Activated CD8-positive, alpha-beta memory T cell treated with anti-CD3 and anti-CD28 coated beads, Interleukin-2, amount 50 U/mL, for 1 hour (primary cell): ENCODE data around the gene CISD3.

Experiments
- DNase-seq: peaks from one replicate; pipeline ENCODE4 v3.0.0-alpha.2; 2020; ENCODE audit errors: extremely low read depth

CISD3 gene

DNA sequence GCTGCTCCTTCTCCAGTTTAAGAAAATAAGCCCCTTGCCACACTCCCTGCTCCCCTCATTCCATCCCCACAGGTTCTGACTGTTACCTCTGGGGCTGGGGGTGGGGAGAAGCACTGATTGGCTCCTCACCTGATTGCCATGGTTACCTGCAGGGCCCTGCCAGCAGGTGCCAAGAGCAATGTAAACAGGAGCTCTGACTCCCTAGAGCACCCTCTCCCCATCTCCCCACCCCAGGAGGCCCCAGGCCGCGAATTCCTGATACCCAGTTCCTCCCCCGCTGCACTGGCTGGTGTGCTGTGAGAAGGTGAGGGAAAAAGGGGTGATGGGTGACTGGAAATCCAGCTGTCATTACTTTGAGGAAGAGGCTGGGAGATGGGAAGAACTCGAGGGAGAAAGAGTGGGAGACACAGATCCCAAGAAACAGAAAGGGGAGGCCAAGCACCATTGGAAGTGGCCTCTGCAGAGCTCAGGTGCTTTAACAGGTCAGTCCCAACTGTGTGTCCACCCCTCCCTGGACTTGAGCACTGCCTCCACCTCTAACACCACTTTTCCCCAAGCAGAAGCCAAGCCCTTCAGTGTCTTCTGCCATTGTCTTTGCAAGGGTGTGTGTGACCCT is 13.5 kb downstream of the CISD3 start:
- DNase-seq, result no peak

DNA sequence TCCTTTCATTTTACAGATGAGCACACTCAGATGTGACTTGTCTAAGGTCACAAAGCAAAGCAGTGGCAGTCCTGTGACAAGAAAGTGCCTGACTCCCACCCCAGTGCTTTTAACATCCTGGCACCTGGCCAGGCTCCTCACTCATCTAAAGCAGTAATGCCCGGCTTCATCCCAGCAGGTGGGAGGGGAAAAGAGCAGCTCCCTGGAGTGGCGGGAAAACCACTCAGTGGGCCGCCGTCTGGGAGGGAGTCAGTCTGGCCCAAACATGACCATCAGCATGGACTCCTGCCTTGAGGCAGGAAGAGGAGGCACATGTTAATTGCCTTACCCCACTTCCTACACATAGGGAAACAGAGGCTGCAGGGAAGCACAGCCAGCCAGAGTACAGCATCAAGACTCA is 15.4 kb downstream of the CISD3 start:
- DNase-seq, result no peak

DNA sequence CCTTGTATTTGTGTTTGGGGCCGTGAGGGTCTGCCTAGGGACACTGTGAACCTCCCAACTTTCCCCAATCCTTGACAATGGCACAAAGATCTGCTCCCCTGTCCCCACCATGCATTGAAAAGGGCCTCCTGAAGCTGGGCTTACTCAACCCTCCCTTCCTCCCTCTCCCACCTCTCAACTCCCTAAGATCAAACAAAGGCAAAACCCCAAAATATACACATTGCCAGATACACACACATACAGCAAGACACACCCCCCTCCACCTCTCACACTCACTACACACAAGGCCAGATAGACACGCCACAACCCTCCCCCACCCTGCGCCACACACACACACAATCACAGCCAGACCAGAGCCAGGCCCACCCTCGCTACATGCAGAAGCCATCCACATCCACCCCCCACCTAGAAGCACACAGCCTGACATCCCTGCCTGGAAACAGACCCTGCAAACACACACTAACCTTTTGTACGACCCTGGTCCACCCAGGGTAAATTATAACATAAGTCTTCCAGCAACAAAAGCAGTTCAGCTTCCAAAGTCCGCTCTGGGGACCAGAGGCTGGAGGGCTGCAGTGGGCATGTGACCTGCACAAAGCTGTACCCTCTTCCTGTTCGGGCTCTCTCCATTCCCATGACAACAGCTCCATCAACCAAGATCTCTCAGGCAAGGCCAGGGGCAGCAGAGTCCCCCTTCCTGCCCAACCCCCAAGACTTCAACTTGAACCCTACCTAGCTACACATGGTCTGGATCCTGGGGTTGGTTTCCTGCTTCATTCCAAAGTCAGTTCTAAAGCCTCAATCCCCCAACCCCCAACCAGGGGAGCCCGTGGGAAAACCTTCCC is 16.1 kb downstream of the CISD3 start:
- no peak for DNase-seq

- no peak for DNase-seq
Measured at GRCh38 chr17:38746849-38747462, 16.8 kb downstream of the CISD3 start.

DNA sequence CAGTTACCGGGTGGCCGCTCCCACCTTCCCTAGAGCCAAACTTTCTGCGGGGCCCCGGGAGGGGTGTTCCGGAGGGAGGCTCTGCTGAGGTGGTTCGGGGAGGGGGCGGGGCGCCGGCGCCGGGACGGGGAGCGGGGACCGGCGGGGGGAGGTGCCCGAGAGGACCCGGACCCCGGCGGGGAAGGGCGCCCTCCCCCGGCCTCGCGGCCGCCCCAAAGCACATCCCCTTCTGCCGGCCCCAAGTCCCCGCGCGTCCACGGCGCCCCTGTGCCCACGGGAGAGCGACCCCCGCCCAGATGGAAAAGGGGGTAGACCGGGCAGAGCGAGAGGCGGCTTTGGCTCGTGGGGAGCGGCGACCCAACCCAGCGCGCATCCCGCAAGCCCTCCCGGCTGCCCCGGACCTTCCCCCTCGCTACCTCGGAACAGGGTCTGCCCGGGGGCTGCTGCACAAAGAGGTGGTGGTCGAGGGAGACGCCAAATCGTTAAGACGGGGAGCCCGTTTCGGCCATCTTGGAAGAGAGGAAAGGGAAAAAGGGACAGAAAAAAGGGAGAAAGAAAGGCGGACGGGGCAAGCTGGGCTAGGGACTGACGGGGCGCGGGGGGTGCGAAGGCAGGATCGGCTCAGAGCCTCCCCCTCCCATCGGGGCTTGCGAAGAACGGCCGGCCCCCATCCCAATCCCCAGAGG is 17.5 kb downstream of the CISD3 start:
- no peak for DNase-seq

GRCh38 chr17:38748149-38748891 is 18.2 kb downstream of the CISD3 start, which contains the start of gene PCGF2:
PCGF2 (minus strand) TSS chr17:38748336; CDS start chr17:38740402, 7,934 bp downstream.
- no peak for DNase-seq

DNA sequence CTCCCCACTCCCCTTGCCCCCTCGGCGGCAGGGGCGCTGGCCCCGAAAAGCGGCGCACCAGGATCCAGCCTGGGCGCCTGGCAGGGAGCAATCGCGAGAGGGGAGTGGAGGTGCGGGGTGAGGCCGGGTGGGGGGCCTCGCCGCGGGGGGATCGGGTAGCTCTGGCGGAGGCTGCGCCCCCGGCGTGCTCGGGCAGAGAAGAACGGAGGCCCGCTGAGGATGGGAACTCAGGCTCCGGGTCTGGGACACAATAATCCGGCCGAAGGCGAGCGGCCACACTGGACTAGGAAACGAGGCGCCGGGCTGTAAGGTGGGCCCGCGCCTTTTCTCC is 18.7 kb downstream of the CISD3 start:
- no peak for DNase-seq

DNA sequence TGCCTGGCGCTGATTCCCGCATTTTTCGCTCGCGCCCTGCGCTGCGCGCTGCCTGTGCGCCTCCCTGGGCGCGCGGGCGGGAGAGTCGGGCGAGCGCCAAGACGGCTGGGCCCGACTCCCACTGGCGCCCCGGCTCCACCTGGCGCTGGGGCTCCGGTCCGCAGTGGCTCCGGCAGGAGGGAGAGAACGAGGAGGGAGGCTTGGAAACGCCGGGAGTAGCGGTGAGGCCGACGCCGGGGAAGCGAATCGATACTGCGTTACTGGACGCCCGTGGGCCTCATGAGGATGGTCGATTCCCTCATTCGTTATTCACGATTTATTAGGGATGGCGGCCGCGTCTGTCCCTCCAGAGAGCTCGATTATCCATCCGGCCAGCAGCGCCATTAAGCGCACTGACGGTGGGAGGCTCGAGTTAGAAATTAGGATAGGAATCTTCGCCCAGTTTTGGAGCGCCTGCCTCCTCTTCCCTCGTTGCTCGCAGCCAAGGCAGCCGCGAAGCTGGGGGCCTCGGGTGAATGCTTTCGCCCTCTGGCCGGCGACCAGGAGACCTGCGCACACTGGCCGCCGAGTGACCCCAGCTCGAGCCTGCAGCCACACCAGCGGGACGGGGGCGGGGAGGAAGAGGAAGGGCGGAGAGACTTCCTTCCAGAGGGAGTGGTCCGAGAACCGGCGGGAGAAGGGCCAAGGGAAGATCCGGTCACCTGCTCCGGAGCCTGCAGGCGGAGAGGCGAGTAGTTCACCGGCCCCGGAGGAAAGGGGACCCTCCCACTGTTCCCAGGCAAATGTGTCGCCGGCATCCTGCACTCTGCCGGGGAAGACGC is 19.3 kb downstream of the CISD3 start:
- no peak for DNase-seq

DNA sequence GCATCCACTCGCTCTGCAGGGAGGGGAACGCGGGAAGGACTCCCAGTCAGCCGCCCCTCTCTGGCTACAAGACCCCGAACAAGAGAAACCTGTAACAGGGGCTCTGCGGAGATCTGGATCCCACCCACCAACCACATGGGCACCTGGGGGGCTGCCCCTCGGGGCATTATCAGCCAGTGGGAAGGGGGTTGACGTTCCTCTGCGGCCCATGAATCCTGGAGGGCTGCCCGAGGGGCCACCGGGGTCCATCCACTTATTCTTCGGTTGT is 19.8 kb downstream of the CISD3 start:
- DNase-seq, result no peak

DNA sequence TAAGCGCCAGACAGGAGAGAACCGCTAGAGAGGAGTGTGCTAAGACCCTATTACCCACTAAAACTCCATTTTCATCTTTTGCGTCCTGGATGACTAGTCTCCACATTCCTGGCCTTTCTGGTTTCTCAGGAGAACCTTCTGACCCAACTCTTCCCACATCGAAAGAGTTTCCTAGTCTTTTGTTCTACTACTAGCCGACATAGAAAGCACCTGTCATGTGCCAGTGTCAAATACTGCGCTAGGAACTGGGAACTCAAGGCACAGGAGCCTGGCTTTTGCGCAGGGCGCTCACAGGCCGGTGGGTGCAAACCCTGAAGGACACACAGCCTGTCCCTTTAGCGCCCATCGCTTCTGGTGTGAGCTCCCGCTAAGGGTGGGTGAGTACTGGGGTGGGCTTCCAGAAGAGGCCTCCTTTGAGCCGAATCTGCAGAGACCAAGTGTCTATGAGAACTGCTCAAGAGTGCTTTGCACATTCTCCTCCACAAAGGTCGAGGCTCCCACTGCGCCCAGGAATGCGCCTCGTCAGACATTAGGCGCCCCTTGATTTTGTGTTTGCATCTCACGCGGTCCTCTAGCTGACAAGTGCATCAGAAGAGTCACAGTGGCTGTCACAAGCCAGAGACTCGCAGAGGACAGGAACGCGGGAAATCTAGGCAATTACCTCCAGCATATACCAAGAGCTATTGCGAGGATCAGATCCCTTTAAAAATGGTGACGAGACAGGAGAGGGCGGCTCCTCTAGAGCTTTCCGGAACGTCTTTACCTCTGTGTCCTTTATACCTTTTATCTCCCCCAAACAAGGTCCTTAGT is 20.4 kb downstream of the CISD3 start:
- no peak for DNase-seq

- no peak for DNase-seq
Measured at GRCh38 chr17:38751144-38751807, 21.1 kb downstream of the CISD3 start.

- DNase-seq, result peak; percentile 40
Measured at GRCh38 chr17:38751808-38752307, 21.7 kb downstream of the CISD3 start.

DNA sequence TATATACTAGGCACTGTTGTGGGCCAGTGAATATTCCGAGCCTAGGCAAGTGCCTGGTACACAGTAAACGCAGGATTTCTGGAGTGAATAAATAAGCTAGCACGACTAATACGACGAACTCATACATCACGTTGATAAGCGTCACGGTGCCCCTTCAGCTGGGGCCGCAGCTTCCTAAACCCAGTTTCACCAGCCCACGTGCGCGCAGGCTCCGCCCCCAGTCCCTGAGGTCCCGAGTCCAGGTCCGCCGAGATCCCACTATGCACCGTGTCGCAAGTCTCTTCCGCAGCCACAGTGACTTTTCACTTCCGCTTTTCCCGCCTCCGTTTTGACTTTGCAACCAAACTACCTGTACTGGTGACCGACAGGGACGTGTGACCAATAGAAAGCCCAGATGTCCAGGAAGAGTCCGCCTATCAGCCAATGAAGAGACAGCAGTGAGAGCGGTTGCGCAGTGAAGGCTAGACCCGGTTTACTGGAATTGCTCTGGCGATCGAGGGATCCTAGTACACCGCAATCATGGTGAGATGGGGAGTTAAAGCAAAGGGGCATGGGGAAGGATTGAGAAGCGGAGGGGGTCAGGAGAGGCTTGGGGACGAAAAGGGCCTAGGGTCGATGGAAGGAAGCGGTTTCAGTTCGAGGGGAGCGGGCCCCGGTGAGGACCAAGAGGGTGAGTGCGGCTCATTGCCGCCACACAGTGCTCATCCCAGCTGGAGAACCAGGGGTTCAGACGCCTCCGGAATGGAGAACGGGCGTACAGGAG is 22.3 kb downstream of the CISD3 start, which contains the start of gene PSMB3:
PSMB3 (plus strand) TSS at position 434 of the 763 bp plus-strand sequence; CDS start at position 520, 86 bp downstream.
- DNase-seq, result peak; percentile 94

- no peak for DNase-seq
Measured at GRCh38 chr17:38753071-38753506, 22.9 kb downstream of the CISD3 start.

- no peak for DNase-seq
Measured at GRCh38 chr17:38761612-38762011, 31.5 kb downstream of the CISD3 start.

DNA sequence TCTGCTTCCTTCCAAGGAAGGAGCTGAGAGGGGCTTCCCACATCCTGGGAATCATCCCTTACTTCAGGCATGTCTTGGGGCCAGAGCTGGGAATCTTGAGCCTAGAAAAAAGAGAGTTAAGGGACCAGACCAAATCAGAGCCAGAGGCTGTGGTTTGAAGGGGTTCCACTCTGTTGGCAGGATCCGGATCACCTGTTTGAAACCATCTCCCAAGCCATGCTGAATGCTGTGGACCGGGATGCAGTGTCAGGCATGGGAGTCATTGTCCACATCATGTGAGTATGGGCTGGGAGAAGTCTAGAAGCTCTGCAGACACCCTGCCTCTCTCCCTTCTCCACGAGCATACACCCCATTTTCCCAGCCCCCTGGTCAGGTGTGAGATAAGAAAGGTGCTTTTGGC is 32.1 kb downstream of the CISD3 start:
- no peak for DNase-seq

GRCh38 chr17:38766341-38766740 is 36.2 kb downstream of the CISD3 start:
- DNase-seq, result no peak

DNA sequence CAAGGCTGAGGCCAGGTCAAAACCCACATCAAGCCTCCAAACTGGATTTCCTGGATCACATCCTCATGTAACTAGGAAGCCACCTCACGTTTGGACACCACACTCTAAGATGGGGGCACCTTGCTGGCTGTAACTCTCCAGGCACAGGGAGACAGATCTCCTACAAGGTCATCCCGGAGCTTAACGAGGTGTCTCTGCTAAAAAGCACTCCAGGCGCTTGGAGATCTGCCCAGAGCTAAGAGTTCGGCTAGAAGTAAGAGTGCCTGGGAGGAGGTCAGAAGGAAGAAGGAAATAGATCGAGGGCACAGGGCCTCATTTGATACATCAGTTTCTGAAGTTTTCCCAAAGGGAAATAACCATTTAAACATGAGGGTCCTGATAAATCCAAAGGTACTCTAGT is 38.3 kb downstream of the CISD3 start:
- DNase-seq, result no peak

DNA sequence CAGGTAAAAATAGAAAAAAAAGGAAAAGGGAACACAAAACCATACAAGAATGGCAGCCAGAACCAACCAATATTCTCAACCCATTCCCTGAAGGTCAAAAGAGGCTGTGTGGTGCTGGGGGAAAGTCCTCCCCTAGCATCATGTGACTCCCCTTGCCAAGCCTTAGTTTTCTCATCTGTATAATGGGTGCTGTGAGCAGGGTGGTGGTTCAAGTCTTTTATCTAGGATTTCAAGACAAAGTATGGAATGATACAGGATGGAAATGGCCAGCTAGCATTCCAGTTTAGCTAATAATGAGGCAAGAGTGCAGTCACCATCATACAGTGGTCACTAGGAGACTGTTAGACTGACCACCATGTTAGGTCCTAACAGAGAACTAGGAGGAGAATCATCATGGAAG is 43.1 kb downstream of the CISD3 start:
- DNase-seq, result no peak
